K562 (cell line): ENCODE data around the gene SDCCAG8. TPM values are rescaled to one million over a fixed set of nuclear protein-coding genes. Genes with fewer than 3 reads are reported as not detected.

Source experiments
- CHAMP1 ChIP-seq: fragments of 450-650 bp; IDR thresholded peaks from 2 replicates; pipeline ENCODE4 v1.6.1; 2016; ENCODE audit warnings: mild to moderate bottlenecking
- CHD7 ChIP-seq: fragments of 200-600 bp; sonication (generic); IDR thresholded peaks from one replicate; pipeline ENCODE4 v1.6.1; 2012; ENCODE audit warnings: mild to moderate bottlenecking, low read depth, low read length, inconsistent platforms
- CREBBP ChIP-seq: IDR thresholded peaks from one replicate; pipeline ENCODE4 v1.6.1; 2012; ENCODE audit warnings: low read depth, mild to moderate bottlenecking, control low read depth, inconsistent platforms, low read length
- IRF9 ChIP-seq: fragments of 450-650 bp; IDR thresholded peaks from 2 replicates; pipeline ENCODE4 v1.6.1; 2016; ENCODE audit warnings: missing biosample characterization, missing genetic modification characterization
- KLF16 ChIP-seq: IDR thresholded peaks from 2 replicates; pipeline ENCODE4 v1.6.1; 2016; ENCODE audit warnings: antibody characterized with exemption
- TAF9B ChIP-seq: fragments of 450-650 bp; IDR thresholded peaks from 2 replicates; pipeline ENCODE4 v1.6.1; 2018; ENCODE audit warnings: mild to moderate bottlenecking; ENCODE audit not compliant: partially characterized antibody
- TCFL5 ChIP-seq: fragments of 250-450 bp; sonication (Bioruptor Pico); conservative IDR thresholded peaks from 2 replicates; pipeline ENCODE4 v1.6.1; 2021; ENCODE audit warnings: mild to moderate bottlenecking, moderate library complexity, matching md5 sums
- THAP7 ChIP-seq: fragments of 250-450 bp; sonication (Bioruptor Pico); IDR thresholded peaks from 2 replicates; pipeline ENCODE4 v1.5.0; 2021
- XRCC5 ChIP-seq: fragments of 200-400 bp; formaldehyde crosslinking; IDR thresholded peaks from 2 replicates; pipeline ENCODE4 v1.6.1; 2017; ENCODE audit warnings: low read depth, mild to moderate bottlenecking, low read length
- polyA plus RNA-seq, 8 experiments: library from polyadenylated mRNA; depleted of rRNA in 4 of 8; stranded (reverse) in 5 of 8; unstranded in 3 of 8; fragments of >200 nt; fragmentation: Nextera tagmentation in 2 of 8; fragmentation: Illumina TruSeq in 1 of 8; extraction: Ambion mirVana in 2 of 8; extraction: Trizol in 1 of 8; gene quantifications; 2 replicates each; pipeline versions ENCODE4 v1.2.1 to v1.2.3, GENCODE V29; 2011 to 2014; ENCODE audit warnings: inconsistent platforms in 1 of 8, missing spikeins in 1 of 8
- total RNA-seq, 7 experiments: library from RNA; depleted of rRNA in 6 of 7; stranded (reverse); fragments of >200 nt in 6 of 7; fragmentation: Illumina TruSeq in 2 of 7; extraction: Trizol in 2 of 7; gene quantifications; 2 replicates each; pipeline versions ENCODE4 v1.2.1 to v1.2.3, GENCODE V29; 2011 to 2021; ENCODE audit warnings: low replicate concordance in 1 of 7

SDCCAG8 gene
- total and polyA plus RNA-seq, 9 of the 15 experiments (the other 6 are each of a cell fraction or from before 2014, with no cell fraction given) = 17.9 to 36.7 (median 25.4) TPM

GRCh38 chr1:243213045-243213787 lies 42.6 kb upstream of the SDCCAG8 start (continued):
- TF ChIP-seq CHD7 (no peak), KLF16 (no peak), CHAMP1 (no peak), XRCC5 (no peak), CREBBP (no peak), THAP7 (CRISPR knock-in tag) (no peak), TAF9B (no peak), IRF9 (tag) (peak; percentile 93), TCFL5 (CRISPR knock-in tag) (no peak)
